Measurements from ENCODE around the gene FDX1.

Gene FDX1

GRCh38 chr11:110470716-110471115 lies 41.0 kb downstream of the FDX1 start:
- no peak for DNase-seq

GRCh38 chr11:110471371-110471770 lies 41.6 kb downstream of the FDX1 start:
- no peak for DNase-seq

- DNase-seq, result no peak
These were observed 43.1 kb downstream of the FDX1 start for GRCh38 chr11:110472858-110473257.

- no peak for DNase-seq
These were observed 44.0 kb downstream of the FDX1 start for GRCh38 chr11:110473706-110474105.

GRCh38 chr11:110474578-110474977 lies 44.8 kb downstream of the FDX1 start:
- no peak for DNase-seq

- no peak for DNase-seq
These were observed 45.9 kb downstream of the FDX1 start for GRCh38 chr11:110475671-110476070.

GRCh38 chr11:110478410-110478809 lies 48.7 kb downstream of the FDX1 start:
- DNase-seq, result no peak

- DNase-seq, result peak; percentile 61
These were observed 49.7 kb downstream of the FDX1 start for GRCh38 chr11:110479108-110480101.

- no peak for DNase-seq
These were observed 51.8 kb downstream of the FDX1 start for GRCh38 chr11:110481523-110481922.

GRCh38 chr11:110486156-110486555 lies 56.4 kb downstream of the FDX1 start:
- DNase-seq, result no peak

- DNase-seq, result no peak
These were observed 58.7 kb downstream of the FDX1 start for GRCh38 chr11:110488446-110488845.

GRCh38 chr11:110490886-110491285 lies 61.1 kb downstream of the FDX1 start:
- no peak for DNase-seq

- DNase-seq, result no peak
These were observed 62.0 kb downstream of the FDX1 start for GRCh38 chr11:110491577-110492320.

- DNase-seq, result no peak
These were observed 62.6 kb downstream of the FDX1 start for GRCh38 chr11:110492321-110492685.

GRCh38 chr11:110493346-110493745 lies 63.6 kb downstream of the FDX1 start:
- DNase-seq, result no peak

- DNase-seq, result no peak
These were observed 67.7 kb downstream of the FDX1 start for GRCh38 chr11:110497231-110497978.

- no peak for DNase-seq
These were observed 71.7 kb downstream of the FDX1 start for GRCh38 chr11:110501428-110501827.

- no peak for DNase-seq
These were observed 76.0 kb downstream of the FDX1 start for GRCh38 chr11:110505528-110506284.

GRCh38 chr11:110507328-110507727 lies 77.6 kb downstream of the FDX1 start:
- DNase-seq, result no peak

GRCh38 chr11:110508786-110509185 lies 79.0 kb downstream of the FDX1 start:
- no peak for DNase-seq

GRCh38 chr11:110509472-110509871 lies 79.7 kb downstream of the FDX1 start:
- no peak for DNase-seq

- DNase-seq, result no peak
These were observed 82.3 kb downstream of the FDX1 start for GRCh38 chr11:110512026-110512425.

All from NCI-H1417 treated with DMSO at 0.1 percent for 48 hours (cell line).